Measurements from ENCODE around the gene SEMA6A. TPM values are rescaled to one million over a fixed set of nuclear protein-coding genes. Genes with fewer than 3 reads are reported as not detected.

Gene SEMA6A
- total and polyA plus RNA-seq, 10 donors, result 0.88 to 78.6 (median 30.4) TPM

DNA sequence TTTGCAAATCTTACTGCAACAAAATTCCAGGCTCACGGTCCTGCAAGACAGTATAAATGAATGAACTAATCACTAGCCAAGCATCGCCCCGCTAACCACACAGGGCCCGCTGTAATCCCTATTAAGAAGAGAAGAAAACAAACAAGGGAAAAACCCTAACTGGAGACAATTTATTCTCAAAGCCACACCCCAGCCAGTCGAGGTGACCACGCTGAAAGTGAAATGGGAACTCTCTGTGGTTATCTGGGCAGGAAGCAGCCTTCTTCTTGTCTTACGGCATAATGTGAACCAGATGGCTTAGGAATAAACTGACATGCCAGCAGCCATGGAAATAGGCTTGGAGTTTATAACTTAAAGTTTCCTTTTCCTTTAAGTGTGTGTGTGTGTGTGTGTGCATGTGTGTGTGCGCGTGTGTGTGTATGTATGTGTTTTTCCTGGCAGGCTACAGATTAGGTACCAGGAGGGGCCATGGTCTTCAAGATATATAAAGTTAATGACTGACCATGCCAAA is 120.2 kb downstream of the SEMA6A start:
- 12 to 31% (median 23%) methylated on average over 9 of the region's 9 CpGs for WGBS, 5 donors
- no peak overlapping the region for H3K4me3 ChIP-seq

DNA sequence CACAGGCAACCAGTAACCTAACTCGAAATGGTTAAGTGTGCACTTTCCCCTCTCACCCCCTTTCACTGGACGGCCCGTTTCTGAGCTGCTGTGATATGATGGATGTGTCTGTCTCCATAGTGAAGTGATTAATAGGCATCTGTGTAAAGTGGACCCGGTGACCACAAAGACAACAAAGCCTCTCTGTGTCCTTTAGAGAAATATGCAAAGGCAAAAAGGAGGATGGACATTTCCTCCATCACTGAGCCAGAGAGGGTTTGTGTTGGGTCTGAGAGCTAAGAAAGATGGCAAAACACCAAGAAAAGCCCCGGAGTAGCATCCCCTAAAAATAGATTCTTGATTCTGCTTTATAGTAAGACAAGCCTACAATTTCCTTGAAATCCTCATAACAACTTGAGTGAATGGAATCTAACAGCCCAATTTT is 120.6 kb downstream of the SEMA6A start:
- Histone ChIP-seq H3K9me3 (no peaks in the 10 kb centered on the region), H3K36me3 (peaks cover 0 to 29% (median 2%) of the 10 kb centered on the region in 6 donors), H3K27me3 (replicated peaks in 1 of 7) (no peaks in the 10 kb centered on the region), H3K27ac (no peak overlapping the region), H3K4me1 (peaks cover 0 to 17% (median 4%) of the 10 kb centered on the region in 6 donors), H3K4me3 (no peak overlapping the region)
- 53 to 66% (median 57%) methylated on average over 5 of the region's 5 CpGs for WGBS, 5 donors
- intact Hi-C loops (cut with DNase I; ENCODE audit: low total_unique reads), result no loop called here
- DNase-seq, result no peak
- TF ChIP-seq, protein P1, sequence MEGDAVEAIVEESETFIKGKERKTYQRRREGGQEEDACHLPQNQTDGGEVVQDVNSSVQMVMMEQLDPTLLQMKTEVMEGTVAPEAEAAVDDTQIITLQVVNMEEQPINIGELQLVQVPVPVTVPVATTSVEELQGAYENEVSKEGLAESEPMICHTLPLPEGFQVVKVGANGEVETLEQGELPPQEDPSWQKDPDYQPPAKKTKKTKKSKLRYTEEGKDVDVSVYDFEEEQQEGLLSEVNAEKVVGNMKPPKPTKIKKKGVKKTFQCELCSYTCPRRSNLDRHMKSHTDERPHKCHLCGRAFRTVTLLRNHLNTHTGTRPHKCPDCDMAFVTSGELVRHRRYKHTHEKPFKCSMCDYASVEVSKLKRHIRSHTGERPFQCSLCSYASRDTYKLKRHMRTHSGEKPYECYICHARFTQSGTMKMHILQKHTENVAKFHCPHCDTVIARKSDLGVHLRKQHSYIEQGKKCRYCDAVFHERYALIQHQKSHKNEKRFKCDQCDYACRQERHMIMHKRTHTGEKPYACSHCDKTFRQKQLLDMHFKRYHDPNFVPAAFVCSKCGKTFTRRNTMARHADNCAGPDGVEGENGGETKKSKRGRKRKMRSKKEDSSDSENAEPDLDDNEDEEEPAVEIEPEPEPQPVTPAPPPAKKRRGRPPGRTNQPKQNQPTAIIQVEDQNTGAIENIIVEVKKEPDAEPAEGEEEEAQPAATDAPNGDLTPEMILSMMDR (IDR thresholded peaks at IDR 0.05 in 8 of 11, conservative IDR thresholded peaks at IDR 0.05 in 3 of 11), result no peak
- TF ChIP-seq POLR2AphosphoS5 (IDR thresholded peaks at IDR 0.05) (no peak), POLR2A (IDR thresholded peaks at IDR 0.05) (no peak)

More for the DNA sequence above, 120.2 kb downstream of the SEMA6A start:
- intact Hi-C loops (cut with DNase I; ENCODE audit: low total_unique reads), result no loop called here
- Histone ChIP-seq H3K9me3 (no peaks in the 10 kb centered on the region), H3K4me1 (peaks cover 0 to 17% (median 4%) of the 10 kb centered on the region in 6 donors), H3K36me3 (peaks cover 0 to 25% (median 2%) of the 10 kb centered on the region in 6 donors), H3K27me3 (replicated peaks in 1 of 7) (no peaks in the 10 kb centered on the region), H3K27ac (no peak overlapping the region)
- TF ChIP-seq POLR2AphosphoS5 (IDR thresholded peaks at IDR 0.05) (no peak), POLR2A (IDR thresholded peaks at IDR 0.05) (no peak)
- TF ChIP-seq, protein P1 (IDR thresholded peaks at IDR 0.05 in 8 of 11, conservative IDR thresholded peaks at IDR 0.05 in 3 of 11), result no peak
- DNase-seq, result no peak

DNA sequence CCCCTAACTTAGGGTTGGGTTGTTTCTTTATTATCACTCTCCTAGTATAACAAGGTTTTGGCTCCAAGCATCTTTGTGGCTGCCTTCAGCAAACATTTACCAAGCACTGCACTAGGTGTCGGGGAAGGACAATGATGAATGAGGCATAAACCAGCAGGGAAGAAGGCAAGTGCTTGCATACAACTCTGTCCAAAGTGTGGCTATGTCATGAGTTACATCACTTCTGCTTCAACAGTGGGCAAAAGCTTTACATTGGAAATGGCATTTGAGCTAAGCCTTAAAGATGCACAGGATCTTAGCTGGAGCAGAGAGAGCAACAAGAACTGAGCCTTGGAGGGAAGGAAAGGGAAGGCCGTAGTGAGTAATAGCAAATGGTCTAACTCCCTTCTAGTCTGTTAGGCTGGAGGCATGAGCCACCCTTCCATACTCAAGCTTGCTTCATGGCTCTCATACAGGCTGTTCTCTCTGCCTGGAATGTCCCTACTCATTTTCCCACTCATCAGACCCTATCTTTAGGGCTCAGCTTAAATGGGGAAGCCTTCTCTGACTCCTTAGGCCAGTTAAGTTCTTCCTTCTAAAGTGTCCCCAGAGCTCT is 121.8 kb downstream of the SEMA6A start:
- H3K27me3 ChIP-seq (replicated peaks in 1 of 7), result no peaks in the 10 kb centered on the region
- H3K9me3 ChIP-seq, result no peaks in the 10 kb centered on the region
- TF ChIP-seq, protein P1 (IDR thresholded peaks at IDR 0.05 in 8 of 11, conservative IDR thresholded peaks at IDR 0.05 in 3 of 11), result no peak
- no peak for TF ChIP-seq POLR2AphosphoS5 (IDR thresholded peaks at IDR 0.05)
- no peak for TF ChIP-seq POLR2A (IDR thresholded peaks at IDR 0.05)
- H3K27ac ChIP-seq, result no peak overlapping the region
- peaks cover 0 to 37% (median 3%) of the 10 kb centered on the region in 6 donors for H3K36me3 ChIP-seq
- no peak overlapping the region for H3K4me3 ChIP-seq
- intact Hi-C loops (cut with DNase I; ENCODE audit: low total_unique reads), result no loop called here
- WGBS, 5 donors, result 82 to 97% (median 96%) methylated on average over 2 of the region's 2 CpGs
- H3K4me1 ChIP-seq, result peaks cover 0 to 17% (median 4%) of the 10 kb centered on the region in 6 donors
- no peak for DNase-seq

DNA sequence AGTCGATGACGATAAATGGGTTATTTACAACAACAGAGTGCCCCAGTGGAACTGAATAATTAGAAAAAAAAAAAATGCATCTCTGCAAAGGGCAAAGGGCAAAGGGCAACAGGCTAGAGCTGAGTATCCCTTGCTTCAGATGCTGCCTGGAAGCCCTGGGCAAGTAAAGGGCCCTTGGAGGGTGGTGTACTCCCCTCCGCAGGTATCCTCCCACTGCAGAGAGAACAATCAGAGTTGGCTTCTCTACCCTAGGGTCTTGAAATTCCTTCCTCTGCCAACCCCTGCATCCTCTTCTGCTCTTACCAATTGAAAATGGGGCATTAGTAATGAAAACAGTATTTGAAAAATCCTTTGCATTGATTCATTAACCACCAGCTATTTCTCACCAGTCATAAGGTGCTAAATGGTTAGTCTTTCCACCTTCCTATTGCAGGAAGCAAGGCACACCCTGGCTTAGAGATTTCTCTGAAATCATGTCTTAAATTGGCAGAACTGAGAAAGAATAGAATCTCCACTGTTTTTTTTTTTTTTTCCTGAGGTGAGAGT is 122.6 kb downstream of the SEMA6A start:
- peaks cover 0 to 45% (median 12%) of the 10 kb centered on the region in 6 donors for H3K36me3 ChIP-seq
- H3K9me3 ChIP-seq, result no peaks in the 10 kb centered on the region
- 94 to 97% (median 95%) methylated on average over 3 of the region's 3 CpGs for WGBS, 5 donors
- no peak for TF ChIP-seq POLR2A (IDR thresholded peaks at IDR 0.05)
- TF ChIP-seq, protein P1 (IDR thresholded peaks at IDR 0.05 in 8 of 11, conservative IDR thresholded peaks at IDR 0.05 in 3 of 11), result no peak
- no peak for TF ChIP-seq POLR2AphosphoS5 (IDR thresholded peaks at IDR 0.05)
- no peaks in the 10 kb centered on the region for H3K27me3 ChIP-seq (replicated peaks in 1 of 7)
- peaks cover 0 to 17% (median 4%) of the 10 kb centered on the region in 6 donors for H3K4me1 ChIP-seq
- no peak for DNase-seq
- intact Hi-C loops (cut with DNase I; ENCODE audit: low total_unique reads), result no loop called here
- no peak overlapping the region for H3K4me3 ChIP-seq
- H3K27ac ChIP-seq, result no peak overlapping the region
